ENCODE measurements around the gene GALNT2.

GALNT2 gene

GRCh38 chr1:230144010-230144614 lies 77.1 kb downstream of the GALNT2 start:
- Histone ChIP-seq H3K9ac (ENCODE audit: low read length) (no peak overlapping the region), H3K9me3 (ENCODE audit: control insufficient read depth, insufficient read depth, low read depth, low read length) (no peaks in the 10 kb centered on the region), H3K4me1 (ENCODE audit: control insufficient read depth, insufficient read depth, low read length) (peaks cover 41% of the 10 kb centered on the region), H3K27ac (ENCODE audit: low read depth, low read length) (no peak overlapping the region), H3K36me3 (ENCODE audit: control insufficient read depth, insufficient read depth, low read length) (no peaks in the 10 kb centered on the region), H3K4me3 (ENCODE audit: low read depth, low read length) (no peak overlapping the region), H3K27me3 (ENCODE audit: control insufficient read depth, insufficient read depth, low read length) (no peaks in the 10 kb centered on the region)

GRCh38 chr1:230144758-230145504 lies 77.9 kb downstream of the GALNT2 start:
- no peak overlapping the region for H3K4me3 ChIP-seq (ENCODE audit: low read depth, low read length)
- no peak overlapping the region for H3K27ac ChIP-seq (ENCODE audit: low read depth, low read length)
- H3K4me1 ChIP-seq (ENCODE audit: control insufficient read depth, insufficient read depth, low read length), result peaks cover 39% of the 10 kb centered on the region
- no peaks in the 10 kb centered on the region for H3K36me3 ChIP-seq (ENCODE audit: control insufficient read depth, insufficient read depth, low read length)
- H3K27me3 ChIP-seq (ENCODE audit: control insufficient read depth, insufficient read depth, low read length), result no peaks in the 10 kb centered on the region
- H3K9me3 ChIP-seq (ENCODE audit: control insufficient read depth, insufficient read depth, low read depth, low read length), result no peaks in the 10 kb centered on the region
- H3K9ac ChIP-seq (ENCODE audit: low read length), result no peak overlapping the region

- no peaks in the 10 kb centered on the region for H3K27me3 ChIP-seq (ENCODE audit: control insufficient read depth, insufficient read depth, low read length)
- no peak overlapping the region for H3K27ac ChIP-seq (ENCODE audit: low read depth, low read length)
- no peak overlapping the region for H3K4me3 ChIP-seq (ENCODE audit: low read depth, low read length)
- no peaks in the 10 kb centered on the region for H3K9me3 ChIP-seq (ENCODE audit: control insufficient read depth, insufficient read depth, low read depth, low read length)
- peaks cover 37% of the 10 kb centered on the region for H3K4me1 ChIP-seq (ENCODE audit: control insufficient read depth, insufficient read depth, low read length)
- no peaks in the 10 kb centered on the region for H3K36me3 ChIP-seq (ENCODE audit: control insufficient read depth, insufficient read depth, low read length)
- H3K9ac ChIP-seq (ENCODE audit: low read length), result no peak overlapping the region
Observed at GRCh38 chr1:230145505-230145899, 78.5 kb downstream of the GALNT2 start.

GRCh38 chr1:230145953-230146476 lies 79.0 kb downstream of the GALNT2 start:
- Histone ChIP-seq H3K27ac (ENCODE audit: low read depth, low read length) (no peak overlapping the region), H3K9ac (ENCODE audit: low read length) (no peak overlapping the region), H3K36me3 (ENCODE audit: control insufficient read depth, insufficient read depth, low read length) (no peaks in the 10 kb centered on the region), H3K9me3 (ENCODE audit: control insufficient read depth, insufficient read depth, low read depth, low read length) (no peaks in the 10 kb centered on the region), H3K27me3 (ENCODE audit: control insufficient read depth, insufficient read depth, low read length) (no peaks in the 10 kb centered on the region), H3K4me1 (ENCODE audit: control insufficient read depth, insufficient read depth, low read length) (peaks cover 32% of the 10 kb centered on the region), H3K4me3 (ENCODE audit: low read depth, low read length) (no peak overlapping the region)

GRCh38 chr1:230146709-230147108 lies 79.7 kb downstream of the GALNT2 start:
- Histone ChIP-seq H3K4me1 (ENCODE audit: control insufficient read depth, insufficient read depth, low read length) (peaks cover 32% of the 10 kb centered on the region), H3K9me3 (ENCODE audit: control insufficient read depth, insufficient read depth, low read depth, low read length) (no peaks in the 10 kb centered on the region), H3K4me3 (ENCODE audit: low read depth, low read length) (no peak overlapping the region), H3K27me3 (ENCODE audit: control insufficient read depth, insufficient read depth, low read length) (no peaks in the 10 kb centered on the region), H3K27ac (ENCODE audit: low read depth, low read length) (no peak overlapping the region), H3K36me3 (ENCODE audit: control insufficient read depth, insufficient read depth, low read length) (no peaks in the 10 kb centered on the region), H3K9ac (ENCODE audit: low read length) (no peak overlapping the region)

GRCh38 chr1:230147253-230148125 lies 80.5 kb downstream of the GALNT2 start:
- Histone ChIP-seq H3K27ac (ENCODE audit: low read depth, low read length) (no peak overlapping the region), H3K4me3 (ENCODE audit: low read depth, low read length) (no peak overlapping the region)

GRCh38 chr1:230148126-230148652 lies 81.2 kb downstream of the GALNT2 start:
- H3K9me3 ChIP-seq (ENCODE audit: control insufficient read depth, insufficient read depth, low read depth, low read length), result no peaks in the 10 kb centered on the region
- peaks cover 22% of the 10 kb centered on the region for H3K4me1 ChIP-seq (ENCODE audit: control insufficient read depth, insufficient read depth, low read length)
- H3K9ac ChIP-seq (ENCODE audit: low read length), result no peak overlapping the region
- no peak overlapping the region for H3K4me3 ChIP-seq (ENCODE audit: low read depth, low read length)
- no peaks in the 10 kb centered on the region for H3K27me3 ChIP-seq (ENCODE audit: control insufficient read depth, insufficient read depth, low read length)
- H3K36me3 ChIP-seq (ENCODE audit: control insufficient read depth, insufficient read depth, low read length), result no peaks in the 10 kb centered on the region
- H3K27ac ChIP-seq (ENCODE audit: low read depth, low read length), result no peak overlapping the region

More at GRCh38 chr1:230147253-230148125, 80.5 kb downstream of the GALNT2 start:
- Histone ChIP-seq H3K4me1 (ENCODE audit: control insufficient read depth, insufficient read depth, low read length) (peaks cover 25% of the 10 kb centered on the region), H3K36me3 (ENCODE audit: control insufficient read depth, insufficient read depth, low read length) (no peaks in the 10 kb centered on the region), H3K27me3 (ENCODE audit: control insufficient read depth, insufficient read depth, low read length) (no peaks in the 10 kb centered on the region), H3K9ac (ENCODE audit: low read length) (no peak overlapping the region), H3K9me3 (ENCODE audit: control insufficient read depth, insufficient read depth, low read depth, low read length) (no peaks in the 10 kb centered on the region)

- no peaks in the 10 kb centered on the region for H3K27me3 ChIP-seq (ENCODE audit: control insufficient read depth, insufficient read depth, low read length)
- peaks cover 27% of the 10 kb centered on the region for H3K4me1 ChIP-seq (ENCODE audit: control insufficient read depth, insufficient read depth, low read length)
- H3K27ac ChIP-seq (ENCODE audit: low read depth, low read length), result no peak overlapping the region
- no peaks in the 10 kb centered on the region for H3K36me3 ChIP-seq (ENCODE audit: control insufficient read depth, insufficient read depth, low read length)
- H3K4me3 ChIP-seq (ENCODE audit: low read depth, low read length), result no peak overlapping the region
- H3K9ac ChIP-seq (ENCODE audit: low read length), result no peak overlapping the region
- no peaks in the 10 kb centered on the region for H3K9me3 ChIP-seq (ENCODE audit: control insufficient read depth, insufficient read depth, low read depth, low read length)
Observed at GRCh38 chr1:230148768-230149469, 81.9 kb downstream of the GALNT2 start.

- H3K9ac ChIP-seq (ENCODE audit: low read length), result no peak overlapping the region
- H3K27ac ChIP-seq (ENCODE audit: low read depth, low read length), result no peak overlapping the region
- H3K4me3 ChIP-seq (ENCODE audit: low read depth, low read length), result no peak overlapping the region
- H3K36me3 ChIP-seq (ENCODE audit: control insufficient read depth, insufficient read depth, low read length), result no peaks in the 10 kb centered on the region
- peaks cover 25% of the 10 kb centered on the region for H3K4me1 ChIP-seq (ENCODE audit: control insufficient read depth, insufficient read depth, low read length)
- H3K9me3 ChIP-seq (ENCODE audit: control insufficient read depth, insufficient read depth, low read depth, low read length), result no peaks in the 10 kb centered on the region
- no peaks in the 10 kb centered on the region for H3K27me3 ChIP-seq (ENCODE audit: control insufficient read depth, insufficient read depth, low read length)
Observed at GRCh38 chr1:230149751-230150584, 82.9 kb downstream of the GALNT2 start.

- no peak overlapping the region for H3K27ac ChIP-seq (ENCODE audit: low read depth, low read length)
- H3K9ac ChIP-seq (ENCODE audit: low read length), result no peak overlapping the region
- H3K36me3 ChIP-seq (ENCODE audit: control insufficient read depth, insufficient read depth, low read length), result no peaks in the 10 kb centered on the region
- H3K27me3 ChIP-seq (ENCODE audit: control insufficient read depth, insufficient read depth, low read length), result no peaks in the 10 kb centered on the region
- H3K9me3 ChIP-seq (ENCODE audit: control insufficient read depth, insufficient read depth, low read depth, low read length), result no peaks in the 10 kb centered on the region
- peaks cover 19% of the 10 kb centered on the region for H3K4me1 ChIP-seq (ENCODE audit: control insufficient read depth, insufficient read depth, low read length)
- no peak overlapping the region for H3K4me3 ChIP-seq (ENCODE audit: low read depth, low read length)
Observed at GRCh38 chr1:230150615-230151014, 83.6 kb downstream of the GALNT2 start.
